Activated T-cell treated with anti-CD3 and anti-CD28 coated beads, Interleukin-2, amount 50 U/mL, for 24 hours (primary cell): ENCODE results near the gene TTL.
"Not testable (repeated sequence)": the region's sequence is repeated elsewhere in the genome, so short reads cannot be mapped to it uniquely, and the experiment has no call there.

Source experiments
- DNase-seq: peaks from one replicate; pipeline ENCODE4 v3.0.0-alpha.2; 2020
- H3K27ac Mint-ChIP-seq: 2 replicates; pipeline ENCODE4 v1.8.0; 2020; ENCODE audit warnings: mild to moderate bottlenecking, mixed read lengths
- H3K27me3 Mint-ChIP-seq: 2 replicates; pipeline ENCODE4 v1.8.0; 2020; ENCODE audit warnings: mixed read lengths
- H3K36me3 Mint-ChIP-seq: 2 replicates; pipeline ENCODE4 v1.8.0; 2020; ENCODE audit warnings: low read depth, mixed read lengths
- H3K4me1 Mint-ChIP-seq: 2 replicates; pipeline ENCODE4 v1.8.0; 2020; ENCODE audit warnings: low read depth, mixed read lengths
- H3K4me3 Mint-ChIP-seq: 2 replicates; pipeline ENCODE4 v1.8.0; 2020; ENCODE audit warnings: mild to moderate bottlenecking, moderate library complexity, mixed read lengths
- H3K9me3 Mint-ChIP-seq: 2 replicates; pipeline ENCODE4 v1.8.0; 2020; ENCODE audit warnings: mixed read lengths

TTL gene

DNA sequence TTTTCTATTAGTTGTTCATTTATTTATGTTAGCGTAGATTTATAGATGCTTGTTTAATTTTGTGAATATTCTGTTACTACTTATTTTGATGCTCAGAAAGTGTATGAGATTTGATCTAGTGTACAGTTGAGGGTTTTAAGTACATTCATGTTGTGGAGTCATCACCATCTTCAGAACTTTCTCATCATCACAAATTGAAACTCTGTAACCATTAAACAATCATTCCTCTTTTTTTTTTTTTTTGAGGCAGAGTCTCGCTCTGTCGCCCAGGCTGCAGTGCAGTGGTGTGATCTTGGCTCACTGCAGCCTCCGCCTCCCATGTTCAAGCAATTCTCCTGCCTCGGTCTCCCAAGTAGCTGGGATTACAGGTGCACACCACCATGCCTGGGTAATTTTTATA lies 84.6 kb downstream of the TTL start:
- not testable (repeated sequence) for H3K4me1 Mint-ChIP-seq, H3K27ac Mint-ChIP-seq, DNase-seq, H3K27me3 Mint-ChIP-seq, H3K9me3 Mint-ChIP-seq, H3K4me3 Mint-ChIP-seq
- H3K36me3 Mint-ChIP-seq = peaks cover 99% of the 10 kb centered on the region

GRCh38 chr2:112572005-112572404 lies 90.0 kb downstream of the TTL start:
- Mint-ChIP-seq H3K27me3 (no peaks in the 10 kb centered on the region), H3K36me3 (peaks cover 99% of the 10 kb centered on the region), H3K9me3 (no peaks in the 10 kb centered on the region), H3K4me3 (no peak overlapping the region), H3K27ac (no peak overlapping the region), H3K4me1 (no peaks in the 10 kb centered on the region)
- DNase-seq = no peak

GRCh38 chr2:112577756-112578155 lies 95.8 kb downstream of the TTL start:
- no peak overlapping the region for H3K4me3 Mint-ChIP-seq
- H3K27ac Mint-ChIP-seq = no peak overlapping the region
- H3K4me1 Mint-ChIP-seq = peaks cover 7% of the 10 kb centered on the region
- H3K27me3 Mint-ChIP-seq = no peaks in the 10 kb centered on the region
- H3K36me3 Mint-ChIP-seq = peaks cover 56% of the 10 kb centered on the region
- H3K9me3 Mint-ChIP-seq = no peaks in the 10 kb centered on the region
- DNase-seq = no peak

GRCh38 chr2:112579241-112579640 lies 97.3 kb downstream of the TTL start:
- Mint-ChIP-seq H3K4me3 (no peak overlapping the region), H3K27me3 (no peaks in the 10 kb centered on the region), H3K27ac (no peak overlapping the region), H3K9me3 (no peaks in the 10 kb centered on the region), H3K36me3 (peaks cover 48% of the 10 kb centered on the region), H3K4me1 (peaks cover 21% of the 10 kb centered on the region)
- DNase-seq = no peak

DNA sequence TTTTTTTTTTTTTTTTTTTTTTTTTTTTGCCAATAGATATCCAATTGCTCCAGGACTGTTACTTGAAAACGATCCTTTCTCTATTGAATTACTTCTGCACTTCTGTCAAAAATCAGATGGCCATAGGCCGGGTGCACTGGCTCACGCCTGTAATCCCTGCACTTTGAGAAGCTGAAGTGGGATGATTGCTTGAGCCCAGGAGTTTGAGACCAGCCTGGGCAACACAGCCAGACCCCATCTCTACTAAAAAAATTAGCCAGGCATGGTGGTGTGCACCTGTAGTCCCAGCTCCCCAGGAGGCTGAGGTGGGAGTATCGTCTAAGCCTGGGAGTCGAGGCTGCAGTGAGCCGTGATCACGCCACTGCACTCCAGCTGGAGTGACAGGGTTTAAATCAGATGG lies 98.1 kb downstream of the TTL start:
- Mint-ChIP-seq H3K27me3 (no peaks in the 10 kb centered on the region), H3K36me3 (peaks cover 48% of the 10 kb centered on the region), H3K4me1 (peaks cover 27% of the 10 kb centered on the region), H3K4me3 (no peak overlapping the region), H3K27ac (no peak overlapping the region), H3K9me3 (no peaks in the 10 kb centered on the region)
- no peak for DNase-seq

DNA sequence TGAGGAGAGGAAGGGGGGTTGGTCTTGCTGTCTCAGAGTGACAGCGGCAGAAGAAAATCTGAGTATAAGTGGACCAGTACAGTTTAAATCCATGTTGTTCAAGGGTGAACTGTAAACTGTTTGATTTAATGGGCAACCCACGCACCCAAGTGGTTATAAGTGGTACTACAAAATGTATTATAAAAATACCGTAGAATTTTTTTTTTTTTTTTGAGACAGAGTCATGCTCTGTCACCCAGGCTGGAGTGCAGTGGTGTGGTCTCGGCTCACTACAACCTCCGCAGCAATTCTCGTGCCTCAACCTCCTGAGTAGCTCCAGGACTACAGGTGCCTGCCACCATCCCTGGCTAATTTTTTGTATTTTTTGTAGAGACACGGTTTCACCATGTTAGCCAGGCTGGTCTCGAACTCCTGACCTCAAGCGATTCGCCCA lies 100.4 kb downstream of the TTL start:
- Mint-ChIP-seq H3K4me1 (peaks cover 41% of the 10 kb centered on the region), H3K4me3 (peak overlapping the region; percentile 94), H3K27me3 (no peaks in the 10 kb centered on the region), H3K9me3 (no peaks in the 10 kb centered on the region), H3K36me3 (peaks cover 42% of the 10 kb centered on the region), H3K27ac (peak overlapping the region; percentile 60)
- DNase-seq = peak; percentile 45

DNA sequence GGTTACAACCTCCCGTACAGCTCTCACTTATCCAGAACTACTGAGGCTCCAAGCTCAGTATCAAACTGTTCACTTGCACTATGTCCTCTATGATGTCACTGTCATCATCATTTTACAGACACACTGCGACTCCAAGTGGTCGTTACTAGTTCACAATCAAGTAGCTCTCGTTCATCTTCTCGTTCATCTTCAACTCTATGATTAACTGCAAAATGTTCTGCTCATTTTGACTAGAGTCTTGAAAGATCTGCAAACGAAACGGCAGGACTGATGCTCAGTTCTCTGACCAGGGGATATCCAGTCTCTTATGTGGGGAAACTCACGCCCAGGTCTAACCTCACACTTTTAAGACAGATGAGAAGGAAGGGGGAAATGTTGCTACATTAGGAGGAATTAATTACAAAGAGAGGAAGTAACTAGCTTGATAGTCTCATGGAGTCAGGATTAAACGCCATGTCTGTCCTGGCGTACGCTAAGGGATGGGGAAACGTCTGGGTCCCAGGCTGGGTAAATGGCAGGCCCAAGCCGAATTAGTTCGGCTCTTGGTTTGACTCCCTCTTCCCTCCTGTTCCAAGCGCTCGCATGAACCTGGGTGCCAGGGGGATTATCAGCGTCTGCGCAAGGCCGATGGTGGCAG lies 101.7 kb downstream of the TTL start:
- DNase-seq = no peak
- peaks cover 45% of the 10 kb centered on the region for H3K36me3 Mint-ChIP-seq
- no peaks in the 10 kb centered on the region for H3K27me3 Mint-ChIP-seq
- peak overlapping the region; percentile 99 for H3K27ac Mint-ChIP-seq
- H3K4me1 Mint-ChIP-seq = peaks cover 41% of the 10 kb centered on the region
- H3K4me3 Mint-ChIP-seq = peak overlapping the region; percentile 94
- no peaks in the 10 kb centered on the region for H3K9me3 Mint-ChIP-seq

DNA sequence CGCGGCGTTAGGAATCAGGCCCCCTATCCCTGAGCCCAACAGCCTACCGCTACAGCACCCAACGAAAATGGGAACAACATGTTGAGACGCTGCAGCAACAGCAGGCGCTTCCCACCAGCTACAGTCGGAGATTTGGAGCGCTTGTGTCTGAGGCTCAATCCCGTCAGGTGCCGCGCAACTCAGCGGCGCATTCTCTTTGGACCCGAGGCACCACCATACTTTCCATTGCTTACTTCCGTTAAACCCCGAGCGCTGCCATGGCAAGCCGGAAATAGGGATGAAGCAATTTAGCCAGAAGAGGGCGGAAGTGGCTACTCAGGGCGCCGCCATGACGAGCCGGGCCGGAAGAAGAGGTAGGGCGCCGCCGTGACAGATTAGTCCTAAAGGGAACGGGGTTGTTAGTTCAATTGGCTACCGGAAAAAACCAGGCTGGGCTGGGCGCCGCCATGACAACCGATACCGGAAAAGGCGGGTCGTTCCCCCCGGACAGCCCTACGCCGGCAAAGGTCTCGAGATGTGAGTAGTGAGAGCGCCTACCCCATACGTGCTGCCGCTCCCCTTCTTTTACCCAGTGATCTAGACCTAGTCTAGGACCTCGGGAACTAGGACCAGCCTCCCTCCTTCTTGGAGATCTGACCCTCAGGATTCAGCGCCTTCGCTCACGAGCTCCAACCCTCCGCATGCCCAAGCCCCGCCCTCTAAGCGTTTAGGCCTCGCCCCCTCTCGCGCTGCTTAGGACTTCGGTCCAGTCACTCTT lies 102.4 kb downstream of the TTL start, which contains the start of gene CHCHD5:
Gene CHCHD5 (plus strand): TSS at position 476 of the 757 bp plus-strand sequence. CDS start 39 bp downstream, at position 515.
- Mint-ChIP-seq H3K36me3 (peaks cover 49% of the 10 kb centered on the region), H3K4me1 (peaks cover 39% of the 10 kb centered on the region), H3K27me3 (no peaks in the 10 kb centered on the region), H3K4me3 (peak within 1 kb of the TSS; percentile 94), H3K27ac (peak within 1 kb of the TSS; percentile 99), H3K9me3 (no peaks in the 10 kb centered on the region)
- peak; percentile 93 for DNase-seq

GRCh38 chr2:112584891-112585250 lies 102.9 kb downstream of the TTL start:
- Mint-ChIP-seq H3K4me1 (peaks cover 39% of the 10 kb centered on the region), H3K27me3 (no peaks in the 10 kb centered on the region), H3K36me3 (peaks cover 50% of the 10 kb centered on the region), H3K9me3 (no peaks in the 10 kb centered on the region), H3K27ac (peak overlapping the region; percentile 99), H3K4me3 (peak overlapping the region; percentile 94)
- no peak for DNase-seq

- Mint-ChIP-seq H3K4me3 (peak overlapping the region; percentile 94), H3K9me3 (no peaks in the 10 kb centered on the region), H3K27me3 (no peaks in the 10 kb centered on the region), H3K36me3 (peaks cover 54% of the 10 kb centered on the region), H3K4me1 (peaks cover 39% of the 10 kb centered on the region), H3K27ac (peak overlapping the region; percentile 99)
- no peak for DNase-seq
Measured at GRCh38 chr2:112585400-112585799, 103.4 kb downstream of the TTL start.

- H3K36me3 Mint-ChIP-seq = peaks cover 59% of the 10 kb centered on the region
- no peak overlapping the region for H3K27ac Mint-ChIP-seq
- H3K27me3 Mint-ChIP-seq = no peaks in the 10 kb centered on the region
- no peaks in the 10 kb centered on the region for H3K9me3 Mint-ChIP-seq
- no peak for DNase-seq
- peak overlapping the region; percentile 94 for H3K4me3 Mint-ChIP-seq
- peaks cover 39% of the 10 kb centered on the region for H3K4me1 Mint-ChIP-seq
Measured at GRCh38 chr2:112585873-112586464, 104.0 kb downstream of the TTL start.

DNA sequence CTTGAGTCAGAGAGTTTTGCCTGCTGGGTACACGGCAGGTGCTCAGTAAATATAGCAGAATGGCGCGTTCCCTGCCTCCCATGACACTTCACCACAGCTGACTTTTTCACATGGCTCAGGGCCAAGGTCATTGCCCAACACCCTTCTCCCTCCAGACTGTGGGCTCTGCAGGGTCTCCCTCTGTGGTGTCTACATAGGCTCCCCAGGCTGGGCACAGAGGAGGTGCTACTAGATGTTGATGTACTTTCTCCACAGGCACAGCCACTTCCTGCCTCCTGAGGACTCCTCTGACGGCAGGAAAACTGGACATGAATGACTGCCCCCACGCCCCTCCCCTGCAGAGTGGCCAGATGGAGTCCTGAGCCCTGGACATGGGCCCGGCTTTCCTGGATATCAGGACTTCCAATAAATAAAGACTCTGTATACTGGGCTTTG lies 106.7 kb downstream of the TTL start:
- no peak overlapping the region for H3K4me3 Mint-ChIP-seq
- H3K36me3 Mint-ChIP-seq = peaks cover 66% of the 10 kb centered on the region
- H3K27ac Mint-ChIP-seq = no peak overlapping the region
- H3K27me3 Mint-ChIP-seq = no peaks in the 10 kb centered on the region
- no peaks in the 10 kb centered on the region for H3K9me3 Mint-ChIP-seq
- DNase-seq = no peak
- H3K4me1 Mint-ChIP-seq = peaks cover 26% of the 10 kb centered on the region
